ENCODE data around the gene ZNF763.
A peak's percentile ranks its signal among the peaks of the same experiment; 100 is the strongest.
"Not testable (repeated sequence)": the region's sequence is repeated elsewhere in the genome, so short reads cannot be mapped to it uniquely, and the experiment has no call there.

Gene ZNF763

GRCh38 chr19:11964858-11965645 lies at the start of gene ZNF763:
Gene ZNF763 (plus strand): TSS chr19:11965040. CDS start chr19:11965209, 169 bp downstream.
- DNase-seq (ENCODE audit: low spot score): peak; percentile 16

GRCh38 chr19:11921852-11922495 lies 42.9 kb upstream of the ZNF763 start:
- DNase-seq (ENCODE audit: low spot score): no peak

GRCh38 chr19:11924886-11925650 lies 39.8 kb upstream of the ZNF763 start, which contains the start of gene ZNF700:
Gene ZNF700 (plus strand): TSS chr19:11925107. CDS start chr19:11925211, 104 bp downstream.
- DNase-seq (ENCODE audit: low spot score): peak; percentile 92

- DNase-seq (ENCODE audit: low spot score): not testable (repeated sequence)
Observed at GRCh38 chr19:11925651-11926187, 39.1 kb upstream of the ZNF763 start.

GRCh38 chr19:11927227-11927626 lies 37.6 kb upstream of the ZNF763 start:
- DNase-seq (ENCODE audit: low spot score): no peak

GRCh38 chr19:11931051-11931450 lies 33.8 kb upstream of the ZNF763 start:
- DNase-seq (ENCODE audit: low spot score): no peak

GRCh38 chr19:11931513-11931912 lies 33.3 kb upstream of the ZNF763 start:
- DNase-seq (ENCODE audit: low spot score): no peak

- not testable (repeated sequence) for DNase-seq (ENCODE audit: low spot score)
Observed at GRCh38 chr19:11935829-11936228, 29.0 kb upstream of the ZNF763 start.

- DNase-seq (ENCODE audit: low spot score): not testable (repeated sequence)
Observed at GRCh38 chr19:11938383-11938782, 26.5 kb upstream of the ZNF763 start.

- not testable (repeated sequence) for DNase-seq (ENCODE audit: low spot score)
Observed at GRCh38 chr19:11941361-11941887, 23.4 kb upstream of the ZNF763 start.

GRCh38 chr19:11942008-11942842 lies 22.6 kb upstream of the ZNF763 start:
- DNase-seq (ENCODE audit: low spot score): no peak

- DNase-seq (ENCODE audit: low spot score): no peak
Observed at GRCh38 chr19:11942843-11943108, 22.1 kb upstream of the ZNF763 start.

GRCh38 chr19:11944656-11945055 lies 20.2 kb upstream of the ZNF763 start:
- no peak for DNase-seq (ENCODE audit: low spot score)

- DNase-seq (ENCODE audit: low spot score): no peak
Observed at GRCh38 chr19:11948646-11949045, 16.2 kb upstream of the ZNF763 start.

GRCh38 chr19:11949201-11949600 lies 15.6 kb upstream of the ZNF763 start:
- no peak for DNase-seq (ENCODE audit: low spot score)

- not testable (repeated sequence) for DNase-seq (ENCODE audit: low spot score)
Observed at GRCh38 chr19:11949614-11950080, 15.2 kb upstream of the ZNF763 start.

- DNase-seq (ENCODE audit: low spot score): no peak
Observed at GRCh38 chr19:11950312-11950711, 14.5 kb upstream of the ZNF763 start.

GRCh38 chr19:11963566-11964355 lies 1.1 kb upstream of the ZNF763 start:
- no peak for DNase-seq (ENCODE audit: low spot score)

- DNase-seq (ENCODE audit: low spot score): no peak
Observed at GRCh38 chr19:11964496-11964857, 363 bp upstream of the ZNF763 start.

- no peak for DNase-seq (ENCODE audit: low spot score)
Observed at GRCh38 chr19:11970174-11970573, 5.3 kb downstream of the ZNF763 start.
